ENCODE results near the gene C3. TPM values are rescaled to one million over a fixed set of nuclear protein-coding genes. Genes with fewer than 3 reads are reported as not detected.

The C3 gene
- total RNA-seq, 6 donors from 2014 or later: 461 to 1,221 (median 854) TPM

GRCh38 chr19:6679139-6679538, 41.3 kb downstream of the C3 start:
- Histone ChIP-seq H3K27ac (no peak overlapping the region), H3K36me3 (peaks cover 8 to 32% (median 19%) of the 10 kb centered on the region in 4 donors), H3K4me3 (no peak overlapping the region), H3K9me3 (no peaks in the 10 kb centered on the region), H3K4me1 (peaks cover 3 to 12% (median 7%) of the 10 kb centered on the region in 4 donors), H3K27me3 (no peaks in the 10 kb centered on the region)
- ATAC-seq (ENCODE audit: low FRiP score in 2 of 2) (no peak), DNase-seq (no peak)
- TF ChIP-seq POLR2AphosphoS5 (IDR thresholded peaks at IDR 0.05) (no peak), POLR2A (IDR thresholded peaks at IDR 0.05) (no peak), EP300 (IDR thresholded peaks at IDR 0.05) (no peak), CTCF (IDR thresholded peaks at IDR 0.05) (no peak)
- 86 to 92% methylated on average over 8 of the region's 8 CpGs for WGBS, 2 donors

GRCh38 chr19:6678690-6679109, 41.8 kb downstream of the C3 start:
- H3K4me3 ChIP-seq: no peak overlapping the region
- no peaks in the 10 kb centered on the region for H3K27me3 ChIP-seq
- H3K4me1 ChIP-seq: peaks cover 3 to 14% (median 8%) of the 10 kb centered on the region in 4 donors
- H3K27ac ChIP-seq: no peak overlapping the region
- 82 to 95% methylated on average over 4 of the region's 4 CpGs for WGBS, 2 donors
- H3K36me3 ChIP-seq: peaks cover 8 to 29% (median 17%) of the 10 kb centered on the region in 4 donors
- no peaks in the 10 kb centered on the region for H3K9me3 ChIP-seq
- TF ChIP-seq POLR2A (IDR thresholded peaks at IDR 0.05) (no peak), EP300 (IDR thresholded peaks at IDR 0.05) (no peak), POLR2AphosphoS5 (IDR thresholded peaks at IDR 0.05) (no peak), CTCF (IDR thresholded peaks at IDR 0.05) (no peak)
- ATAC-seq (ENCODE audit: low FRiP score in 2 of 2): peak in 1 of 2 donors; percentile 4
- no peak for DNase-seq

DNA sequence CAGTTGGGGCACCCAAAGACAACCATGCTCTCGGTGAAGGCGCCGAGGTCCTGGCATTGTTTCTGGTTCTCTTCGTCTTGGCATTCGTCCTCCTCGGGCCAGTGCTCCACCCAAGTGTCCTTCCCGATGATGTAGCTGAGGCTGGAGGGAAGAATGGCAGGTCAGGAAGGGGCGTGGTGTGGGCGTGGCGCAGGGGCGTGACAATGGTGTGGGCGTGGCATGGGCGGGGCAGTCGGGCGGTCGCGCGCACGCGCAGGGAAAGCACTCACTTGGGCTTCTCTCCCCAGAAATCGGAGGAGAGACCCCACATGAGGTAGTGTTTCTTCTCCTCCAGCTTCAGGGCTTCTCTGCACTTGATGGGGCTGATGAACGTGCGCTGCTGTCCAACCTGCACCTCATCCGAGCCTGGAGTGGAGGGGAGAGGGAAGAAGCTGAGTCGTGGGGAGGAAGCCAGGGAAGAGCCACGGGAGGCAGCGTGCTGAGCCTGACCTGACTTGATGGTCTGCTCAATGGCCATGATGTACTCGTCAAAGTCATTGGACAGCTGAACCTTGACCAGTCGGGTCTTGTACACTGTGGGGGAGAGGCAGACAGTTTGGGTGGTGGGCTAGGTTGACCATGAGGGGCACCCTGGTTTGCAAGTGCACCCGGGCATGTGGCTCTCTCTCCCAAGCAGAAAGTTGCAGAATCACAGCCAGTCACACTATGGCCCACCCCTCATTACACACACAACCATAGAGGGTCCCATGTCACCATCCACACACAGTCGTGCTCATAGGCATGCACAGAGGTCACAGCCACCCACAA, 42.4 kb downstream of the C3 start:
- no peak overlapping the region for H3K4me3 ChIP-seq
- peaks cover 8 to 28% (median 17%) of the 10 kb centered on the region in 4 donors for H3K36me3 ChIP-seq
- no peak for TF ChIP-seq POLR2A (IDR thresholded peaks at IDR 0.05)
- no peak for TF ChIP-seq POLR2AphosphoS5 (IDR thresholded peaks at IDR 0.05)
- TF ChIP-seq CTCF (IDR thresholded peaks at IDR 0.05): no peak
- no peak for TF ChIP-seq EP300 (IDR thresholded peaks at IDR 0.05)
- peak; percentile 40 to 64 for ATAC-seq (ENCODE audit: low FRiP score in 2 of 2)
- peak; percentile 34 to 91 for DNase-seq
- H3K9me3 ChIP-seq: no peaks in the 10 kb centered on the region
- no peaks in the 10 kb centered on the region for H3K27me3 ChIP-seq
- WGBS, 2 donors: 43 to 51% methylated on average over 25 to 31 of the region's 31 CpGs
- H3K27ac ChIP-seq: no peak overlapping the region
- peaks cover 3 to 14% (median 8%) of the 10 kb centered on the region in 4 donors for H3K4me1 ChIP-seq

- no peak overlapping the region for H3K4me3 ChIP-seq
- no peak overlapping the region for H3K27ac ChIP-seq
- peaks cover 3 to 14% (median 8%) of the 10 kb centered on the region in 4 donors for H3K4me1 ChIP-seq
- ATAC-seq (ENCODE audit: low FRiP score in 2 of 2) (no peak), DNase-seq (no peak)
- no peaks in the 10 kb centered on the region for H3K9me3 ChIP-seq
- WGBS, 2 donors: 72 to 82% methylated on average over 10 of the region's 10 CpGs
- no peaks in the 10 kb centered on the region for H3K27me3 ChIP-seq
- peaks cover 4 to 28% (median 17%) of the 10 kb centered on the region in 4 donors for H3K36me3 ChIP-seq
- TF ChIP-seq EP300 (IDR thresholded peaks at IDR 0.05): no peak
- no peak for TF ChIP-seq CTCF (IDR thresholded peaks at IDR 0.05)
- no peak for TF ChIP-seq POLR2A (IDR thresholded peaks at IDR 0.05)
- TF ChIP-seq POLR2AphosphoS5 (IDR thresholded peaks at IDR 0.05): no peak
Observed at GRCh38 chr19:6677495-6677882, 43.0 kb downstream of the C3 start.

Measured in upper lobe of left lung (tissue), 6 donors.